Activated naive CD4-positive, alpha-beta T cell treated with anti-CD3 and anti-CD28 coated beads, Interleukin-2, amount 10 ng/mL, durations not matched to agents 7 days and 5 days (primary cell): Measurements from ENCODE around the gene STAC3.

Source experiments
- CTCF ChIA-PET: fragments of 350-600 bp; sonication (Branson Sonifier 250); formaldehyde crosslinking; loops from one replicate; lab custom pipeline; 2021; ENCODE audit warnings: antibody characterized with exemption; lab: Charles Lee
- DNase-seq: peaks from one replicate; pipeline ENCODE4 v3.0.0-alpha.2; 2020
- H3K27ac Mint-ChIP-seq: one replicate; pipeline ENCODE4 v1.8.0; 2021; ENCODE audit warnings: mild to moderate bottlenecking, moderate library complexity, mixed read lengths
- H3K27me3 Mint-ChIP-seq: one replicate; pipeline ENCODE4 v1.8.0; 2021; ENCODE audit warnings: mild to moderate bottlenecking, mixed read lengths
- H3K36me3 Mint-ChIP-seq: one replicate; pipeline ENCODE4 v1.8.0; 2021; ENCODE audit warnings: mixed read lengths
- H3K4me1 Mint-ChIP-seq: one replicate; pipeline ENCODE4 v1.8.0; 2021; ENCODE audit warnings: mixed read lengths
- H3K4me3 Mint-ChIP-seq: one replicate; pipeline ENCODE4 v1.8.0; 2021; ENCODE audit warnings: mild to moderate bottlenecking, moderate library complexity, mixed read lengths
- H3K9me3 Mint-ChIP-seq: one replicate; pipeline ENCODE4 v1.8.0; 2021; ENCODE audit warnings: mixed read lengths

Gene STAC3

GRCh38 chr12:57236925-57237595 lies 13.9 kb downstream of the STAC3 start:
- Mint-ChIP-seq H3K4me3 (no peak overlapping the region), H3K27me3 (peaks cover 70% of the 10 kb centered on the region), H3K27ac (peak overlapping the region; percentile 54), H3K4me1 (peaks cover 78% of the 10 kb centered on the region), H3K36me3 (peaks cover 34% of the 10 kb centered on the region), H3K9me3 (no peaks in the 10 kb centered on the region)
- CTCF ChIA-PET = interaction anchor here (1.1 to 11.9 kb wide), 3 partner anchors 9 to 219 kb away, joined by 4 to 318 read pairs (median 281); partner anchors contain the start of genes INHBE, NXPH4 and SHMT2
- DNase-seq = no peak

- Mint-ChIP-seq H3K27ac (no peak overlapping the region), H3K9me3 (no peaks in the 10 kb centered on the region), H3K4me1 (peaks cover 76% of the 10 kb centered on the region), H3K4me3 (no peak overlapping the region), H3K36me3 (peaks cover 41% of the 10 kb centered on the region), H3K27me3 (peaks cover 63% of the 10 kb centered on the region)
- no peak for DNase-seq
- CTCF ChIA-PET = interaction anchor here (10.2 to 11.9 kb wide), 2 partner anchors 9 to 21 kb away, joined by 281 to 318 read pairs; partner anchors contain the start of genes NXPH4 and SHMT2
Measured at GRCh38 chr12:57236201-57236924, 14.6 kb downstream of the STAC3 start.

- H3K27ac Mint-ChIP-seq = no peak overlapping the region
- DNase-seq = no peak
- peaks cover 45% of the 10 kb centered on the region for H3K36me3 Mint-ChIP-seq
- CTCF ChIA-PET = interaction anchor here (10.2 kb wide), 1 partner anchor 8 kb away, joined by 281 read pairs; the partner anchor contains the start of gene SHMT2
- H3K4me3 Mint-ChIP-seq = no peak overlapping the region
- H3K9me3 Mint-ChIP-seq = no peaks in the 10 kb centered on the region
- peaks cover 76% of the 10 kb centered on the region for H3K4me1 Mint-ChIP-seq
- H3K27me3 Mint-ChIP-seq = peaks cover 57% of the 10 kb centered on the region
Measured at GRCh38 chr12:57235728-57236131, 15.3 kb downstream of the STAC3 start.

GRCh38 chr12:57235017-57235727 lies 15.8 kb downstream of the STAC3 start:
- H3K4me3 Mint-ChIP-seq = no peak overlapping the region
- no peak overlapping the region for H3K27ac Mint-ChIP-seq
- no peaks in the 10 kb centered on the region for H3K9me3 Mint-ChIP-seq
- H3K4me1 Mint-ChIP-seq = peaks cover 76% of the 10 kb centered on the region
- no peak for DNase-seq
- H3K36me3 Mint-ChIP-seq = peaks cover 48% of the 10 kb centered on the region
- peaks cover 51% of the 10 kb centered on the region for H3K27me3 Mint-ChIP-seq
- CTCF ChIA-PET = interaction anchor here (10.2 kb wide), 1 partner anchor 7 kb away, joined by 281 read pairs; the partner anchor contains the start of gene SHMT2

GRCh38 chr12:57234571-57235016 lies 16.4 kb downstream of the STAC3 start:
- Mint-ChIP-seq H3K4me3 (no peak overlapping the region), H3K27ac (no peak overlapping the region), H3K4me1 (peaks cover 78% of the 10 kb centered on the region), H3K36me3 (peaks cover 53% of the 10 kb centered on the region), H3K9me3 (no peaks in the 10 kb centered on the region), H3K27me3 (peaks cover 46% of the 10 kb centered on the region)
- DNase-seq = no peak
- CTCF ChIA-PET = interaction anchor here (1.0 to 13.5 kb wide), 2 partner anchors 6 to 21 kb away, joined by 5 to 281 read pairs; a partner anchor contains a TSS

GRCh38 chr12:57234233-57234570 lies 16.8 kb downstream of the STAC3 start:
- Mint-ChIP-seq H3K4me3 (no peak overlapping the region), H3K36me3 (peaks cover 54% of the 10 kb centered on the region), H3K27ac (no peak overlapping the region), H3K4me1 (peaks cover 78% of the 10 kb centered on the region), H3K27me3 (peaks cover 42% of the 10 kb centered on the region), H3K9me3 (no peaks in the 10 kb centered on the region)
- DNase-seq = no peak
- CTCF ChIA-PET = interaction anchor here (1.0 to 13.5 kb wide), 2 partner anchors 6 to 20 kb away, joined by 5 to 281 read pairs; a partner anchor contains a TSS

GRCh38 chr12:57233357-57234232 lies 17.4 kb downstream of the STAC3 start:
- no peak for DNase-seq
- Mint-ChIP-seq H3K4me3 (no peak overlapping the region), H3K27ac (no peak overlapping the region), H3K9me3 (no peaks in the 10 kb centered on the region), H3K27me3 (peaks cover 36% of the 10 kb centered on the region), H3K36me3 (peaks cover 54% of the 10 kb centered on the region), H3K4me1 (peaks cover 79% of the 10 kb centered on the region)
- CTCF ChIA-PET = interaction anchor here (0.9 to 13.5 kb wide), 4 partner anchors 7 to 20 kb away, joined by 3 to 281 read pairs (median 60); a partner anchor contains a TSS

- no peak for DNase-seq
- peaks cover 73% of the 10 kb centered on the region for H3K4me1 Mint-ChIP-seq
- no peak overlapping the region for H3K4me3 Mint-ChIP-seq
- no peaks in the 10 kb centered on the region for H3K9me3 Mint-ChIP-seq
- peaks cover 34% of the 10 kb centered on the region for H3K27me3 Mint-ChIP-seq
- H3K36me3 Mint-ChIP-seq = peaks cover 51% of the 10 kb centered on the region
- no peak overlapping the region for H3K27ac Mint-ChIP-seq
- CTCF ChIA-PET = interaction anchor here (11.0 to 13.5 kb wide), 2 partner anchors 8 to 18 kb away, joined by 115 to 281 read pairs; a partner anchor contains a TSS
Measured at GRCh38 chr12:57232156-57232756, 18.7 kb downstream of the STAC3 start.

GRCh38 chr12:57231276-57232021 lies 19.5 kb downstream of the STAC3 start:
- DNase-seq = no peak
- Mint-ChIP-seq H3K4me1 (peaks cover 71% of the 10 kb centered on the region), H3K4me3 (peak overlapping the region; percentile 92), H3K9me3 (no peaks in the 10 kb centered on the region), H3K27ac (no peak overlapping the region), H3K27me3 (peaks cover 34% of the 10 kb centered on the region), H3K36me3 (peaks cover 51% of the 10 kb centered on the region)
- CTCF ChIA-PET = interaction anchor here (11.0 to 13.5 kb wide), 2 partner anchors 9 to 17 kb away, joined by 115 to 281 read pairs; a partner anchor contains a TSS

- peak overlapping the region; percentile 92 for H3K4me3 Mint-ChIP-seq
- DNase-seq = no peak
- CTCF ChIA-PET = interaction anchor here (11.0 to 13.5 kb wide), 2 partner anchors 10 to 17 kb away, joined by 115 to 281 read pairs; a partner anchor contains a TSS
- H3K27ac Mint-ChIP-seq = peak overlapping the region; percentile 89
- H3K27me3 Mint-ChIP-seq = peaks cover 34% of the 10 kb centered on the region
- H3K4me1 Mint-ChIP-seq = peaks cover 74% of the 10 kb centered on the region
- H3K9me3 Mint-ChIP-seq = no peaks in the 10 kb centered on the region
- H3K36me3 Mint-ChIP-seq = peaks cover 51% of the 10 kb centered on the region
Measured at GRCh38 chr12:57230381-57231155, 20.4 kb downstream of the STAC3 start.

GRCh38 chr12:57229634-57230380 lies 21.2 kb downstream of the STAC3 start, which contains the start of gene SHMT2:
SHMT2 (plus strand) TSS chr12:57229711; CDS start chr12:57229779, 68 bp downstream.
- CTCF ChIA-PET = interaction anchor here (1.1 to 13.5 kb wide), 8 partner anchors 10 to 229 kb away, joined by 3 to 281 read pairs (median 4); a partner anchor contains a TSS
- H3K4me1 Mint-ChIP-seq = peaks cover 76% of the 10 kb centered on the region
- peak; percentile 95 for DNase-seq
- no peaks in the 10 kb centered on the region for H3K9me3 Mint-ChIP-seq
- H3K27me3 Mint-ChIP-seq = peaks cover 36% of the 10 kb centered on the region
- H3K4me3 Mint-ChIP-seq = peak within 1 kb of the TSS; percentile 92
- peak within 1 kb of the TSS; percentile 89 for H3K27ac Mint-ChIP-seq
- peaks cover 48% of the 10 kb centered on the region for H3K36me3 Mint-ChIP-seq
